C4-2B (cell line): Measurements from ENCODE around the gene MYH11.

Experiments
- ZFX ChIP-seq: fragments of 450-650 bp; IDR thresholded peaks from 2 replicates; pipeline ENCODE4 v1.6.1; 2017
- TF ChIP-seq, protein P1 (sequence below): fragments of 450-650 bp; conservative IDR thresholded peaks from 2 replicates; pipeline ENCODE4 v1.5.1; 2017; ENCODE audit warnings: mild to moderate bottlenecking

DNA sequence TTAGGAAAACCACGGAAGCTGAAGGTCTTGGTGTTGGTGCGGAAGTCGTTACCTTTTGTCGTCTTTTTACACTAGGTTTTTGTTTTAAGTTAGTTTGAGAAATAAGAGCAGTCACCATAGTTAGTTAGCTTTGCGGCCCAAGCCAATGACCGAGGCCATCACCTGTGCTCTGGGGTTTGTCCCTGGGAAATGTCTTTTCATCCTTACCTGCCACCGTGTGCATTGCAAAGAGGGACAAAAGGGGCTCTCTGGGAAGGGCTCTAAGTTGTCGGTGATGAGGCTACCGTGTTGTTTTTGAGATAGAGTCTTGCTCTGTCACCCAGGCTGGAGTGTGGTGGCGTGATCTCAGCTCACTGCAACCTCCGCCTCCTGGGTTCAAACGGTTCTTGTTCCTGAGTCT, 157.0 kb downstream of the MYH11 start:
- TF ChIP-seq, protein P1, sequence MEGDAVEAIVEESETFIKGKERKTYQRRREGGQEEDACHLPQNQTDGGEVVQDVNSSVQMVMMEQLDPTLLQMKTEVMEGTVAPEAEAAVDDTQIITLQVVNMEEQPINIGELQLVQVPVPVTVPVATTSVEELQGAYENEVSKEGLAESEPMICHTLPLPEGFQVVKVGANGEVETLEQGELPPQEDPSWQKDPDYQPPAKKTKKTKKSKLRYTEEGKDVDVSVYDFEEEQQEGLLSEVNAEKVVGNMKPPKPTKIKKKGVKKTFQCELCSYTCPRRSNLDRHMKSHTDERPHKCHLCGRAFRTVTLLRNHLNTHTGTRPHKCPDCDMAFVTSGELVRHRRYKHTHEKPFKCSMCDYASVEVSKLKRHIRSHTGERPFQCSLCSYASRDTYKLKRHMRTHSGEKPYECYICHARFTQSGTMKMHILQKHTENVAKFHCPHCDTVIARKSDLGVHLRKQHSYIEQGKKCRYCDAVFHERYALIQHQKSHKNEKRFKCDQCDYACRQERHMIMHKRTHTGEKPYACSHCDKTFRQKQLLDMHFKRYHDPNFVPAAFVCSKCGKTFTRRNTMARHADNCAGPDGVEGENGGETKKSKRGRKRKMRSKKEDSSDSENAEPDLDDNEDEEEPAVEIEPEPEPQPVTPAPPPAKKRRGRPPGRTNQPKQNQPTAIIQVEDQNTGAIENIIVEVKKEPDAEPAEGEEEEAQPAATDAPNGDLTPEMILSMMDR: no peak
- TF ChIP-seq ZFX: no peak
